Activated effector memory CD4-positive, alpha-beta T cell treated with Interleukin-2 at 50 U/mL for 16 hours (primary cell): Measurements from ENCODE around the gene NEDD4L.

Experiments used
- DNase-seq: peaks from one replicate; pipeline ENCODE4 v3.0.0-alpha.2; 2020

NEDD4L gene

GRCh38 chr18:58125183-58125582, 81.2 kb downstream of the NEDD4L start:
- no peak for DNase-seq

DNA sequence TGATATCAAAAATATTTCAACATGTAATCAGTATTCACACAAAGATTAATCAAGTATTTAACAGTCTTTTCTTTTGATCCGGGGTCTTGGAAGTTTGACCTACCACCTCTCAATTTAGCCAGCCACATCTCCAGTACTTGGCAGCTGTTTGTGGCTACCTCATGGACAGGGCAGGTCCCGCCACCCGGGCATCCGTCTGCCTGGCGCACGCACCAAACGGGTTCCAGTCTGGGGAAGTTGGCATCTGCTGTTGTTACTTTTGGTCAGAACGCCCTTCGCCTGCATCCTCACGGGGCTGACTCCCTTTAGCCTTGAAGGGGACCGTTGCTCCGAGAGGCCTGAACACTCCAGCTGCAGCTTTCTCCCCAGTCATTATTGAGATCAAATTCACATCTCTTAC, 81.7 kb downstream of the NEDD4L start:
- DNase-seq = no peak

DNA sequence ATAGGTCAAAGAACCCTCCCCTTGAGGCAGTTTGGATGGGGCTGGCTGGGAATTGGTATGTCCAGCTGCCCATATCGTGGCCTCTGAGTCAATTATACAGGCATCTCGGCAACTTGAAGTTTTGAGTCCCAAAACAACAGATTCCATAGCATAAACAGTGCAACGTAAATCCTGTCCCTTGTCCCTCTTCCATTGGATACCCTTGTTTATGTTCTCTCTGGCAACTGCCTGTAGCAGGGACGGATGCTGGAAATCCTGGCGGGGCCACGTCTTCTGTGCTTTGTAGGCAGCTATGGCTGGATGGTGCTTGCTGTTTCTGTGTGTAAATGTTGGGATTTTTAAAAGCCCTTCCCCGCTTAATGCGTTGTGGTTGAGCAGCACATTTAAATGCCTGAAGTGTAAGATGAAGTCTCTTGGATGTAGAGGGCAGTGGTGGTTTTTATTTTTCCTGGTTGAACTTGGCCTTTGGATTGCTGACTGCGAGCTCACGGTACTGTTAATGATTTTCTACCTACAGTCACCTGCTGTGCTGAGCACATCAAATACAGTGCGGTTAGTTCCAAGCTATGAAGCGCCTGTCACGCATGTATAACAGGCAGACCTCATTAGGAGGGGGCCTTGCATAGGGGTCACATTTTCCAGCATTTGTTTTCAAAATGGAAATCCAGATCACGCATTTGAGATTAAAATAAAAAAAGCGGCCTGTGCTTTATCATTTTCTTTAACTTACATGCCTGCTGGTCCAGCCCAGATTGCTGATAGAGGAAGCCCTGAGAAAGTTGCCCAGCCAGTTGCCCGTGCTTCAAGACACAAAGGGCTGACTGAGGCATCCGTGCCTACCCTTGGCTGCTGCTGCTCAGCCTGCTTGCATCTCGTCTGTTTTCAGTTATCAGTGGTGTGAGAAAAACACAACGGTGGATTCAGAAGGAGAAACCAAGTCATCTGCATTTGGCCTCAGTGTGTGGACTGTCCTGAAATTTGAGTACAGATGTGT, 84.7 kb downstream of the NEDD4L start:
- DNase-seq = no peak

DNA sequence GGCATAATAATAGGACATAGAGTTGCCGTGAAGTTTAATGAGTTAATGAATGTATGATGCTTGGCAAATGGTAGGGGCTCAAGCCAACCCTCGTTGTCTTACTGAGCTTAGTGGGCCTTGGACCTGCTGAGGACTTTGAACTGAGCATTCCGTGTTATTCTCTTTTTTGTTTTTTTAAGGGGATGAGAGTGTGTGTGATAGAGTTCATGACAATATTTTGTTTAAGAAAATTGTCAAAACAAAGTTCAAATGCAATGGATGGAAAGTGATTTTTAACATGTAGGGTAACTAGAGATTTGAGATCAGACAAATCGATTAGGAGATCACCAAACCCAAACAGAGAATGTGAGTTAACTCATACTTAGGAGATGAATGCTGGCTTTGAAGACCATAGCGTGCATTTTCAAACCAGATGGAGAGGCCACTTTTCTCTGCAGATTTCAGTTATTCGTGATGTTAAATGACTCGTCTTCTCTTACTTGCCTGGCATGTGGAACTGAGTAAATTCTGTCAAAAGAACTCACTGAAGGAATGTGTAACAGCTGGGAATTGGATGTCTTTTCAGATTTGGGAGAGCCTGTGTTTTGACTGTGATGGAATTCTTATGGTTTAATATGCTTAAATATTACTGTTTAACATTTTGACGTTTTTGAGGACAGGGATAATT, 88.7 kb downstream of the NEDD4L start:
- no peak for DNase-seq

DNA sequence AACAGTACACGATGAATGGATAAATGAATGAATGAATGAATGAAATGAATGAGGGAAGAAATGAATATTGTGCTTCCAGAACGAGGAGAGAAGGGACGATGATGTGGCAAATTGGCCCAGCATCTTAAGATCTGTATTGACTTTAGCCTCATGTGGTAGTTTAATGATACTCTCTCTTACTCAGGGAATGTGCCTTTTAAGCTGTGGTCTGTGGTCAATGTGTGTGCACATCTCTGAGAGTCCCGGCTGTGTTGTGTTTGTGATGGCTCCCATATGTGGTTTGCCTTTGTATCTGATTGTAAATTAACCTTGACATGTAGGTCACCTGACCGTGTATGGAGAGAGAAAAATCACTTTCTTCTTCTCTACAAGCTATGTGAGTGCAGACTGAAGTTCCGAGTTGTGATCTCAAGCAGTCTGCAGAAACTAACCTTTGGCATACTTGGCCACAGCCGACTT, 91.2 kb downstream of the NEDD4L start:
- no peak for DNase-seq

GRCh38 chr18:58135701-58136331, 91.8 kb downstream of the NEDD4L start:
- DNase-seq = no peak

GRCh38 chr18:58136879-58137278, 92.9 kb downstream of the NEDD4L start:
- DNase-seq = no peak

DNA sequence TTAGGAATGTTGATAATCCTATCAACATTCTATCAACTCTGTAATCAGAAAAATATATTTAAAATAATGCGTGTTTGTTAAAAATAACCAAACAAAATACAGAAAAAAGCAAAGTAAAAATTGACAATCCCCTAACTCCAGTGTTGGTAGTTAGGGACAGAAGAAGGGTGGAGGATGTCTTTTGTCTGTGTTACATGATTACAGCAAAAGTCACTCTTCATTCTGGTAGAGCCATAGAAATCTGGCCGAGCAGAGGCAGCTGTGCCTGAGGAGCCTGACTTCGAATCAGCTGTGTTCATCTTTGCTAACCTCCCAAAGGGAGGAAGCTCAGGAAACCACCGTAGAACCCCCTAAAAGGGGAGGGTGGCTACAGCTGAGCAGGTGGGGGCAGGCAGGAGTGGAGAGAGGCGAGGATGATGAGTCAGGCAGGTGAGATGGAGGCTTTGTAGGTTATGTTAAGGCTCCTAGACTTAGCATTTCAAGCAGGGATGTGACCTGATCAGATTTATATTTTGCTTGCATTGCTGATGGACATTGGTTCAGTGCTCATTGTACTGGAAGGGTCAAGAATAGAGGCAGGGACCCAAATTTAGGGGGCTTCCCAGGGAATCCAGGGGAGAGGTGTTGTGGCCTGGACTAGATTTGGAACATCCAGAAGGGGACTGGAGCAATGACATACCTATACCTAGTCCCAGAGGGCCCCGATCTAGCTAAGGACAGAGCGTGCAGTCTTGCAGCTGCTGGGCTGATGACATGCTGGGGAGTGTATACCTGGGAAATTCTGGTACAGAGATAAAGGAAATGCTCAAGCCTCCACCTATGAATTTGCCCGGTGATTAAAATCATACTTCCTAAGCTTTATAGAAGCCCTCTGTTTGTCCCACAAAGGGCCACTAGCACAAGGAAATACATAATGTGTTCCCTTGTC, 95.7 kb downstream of the NEDD4L start:
- no peak for DNase-seq

DNA sequence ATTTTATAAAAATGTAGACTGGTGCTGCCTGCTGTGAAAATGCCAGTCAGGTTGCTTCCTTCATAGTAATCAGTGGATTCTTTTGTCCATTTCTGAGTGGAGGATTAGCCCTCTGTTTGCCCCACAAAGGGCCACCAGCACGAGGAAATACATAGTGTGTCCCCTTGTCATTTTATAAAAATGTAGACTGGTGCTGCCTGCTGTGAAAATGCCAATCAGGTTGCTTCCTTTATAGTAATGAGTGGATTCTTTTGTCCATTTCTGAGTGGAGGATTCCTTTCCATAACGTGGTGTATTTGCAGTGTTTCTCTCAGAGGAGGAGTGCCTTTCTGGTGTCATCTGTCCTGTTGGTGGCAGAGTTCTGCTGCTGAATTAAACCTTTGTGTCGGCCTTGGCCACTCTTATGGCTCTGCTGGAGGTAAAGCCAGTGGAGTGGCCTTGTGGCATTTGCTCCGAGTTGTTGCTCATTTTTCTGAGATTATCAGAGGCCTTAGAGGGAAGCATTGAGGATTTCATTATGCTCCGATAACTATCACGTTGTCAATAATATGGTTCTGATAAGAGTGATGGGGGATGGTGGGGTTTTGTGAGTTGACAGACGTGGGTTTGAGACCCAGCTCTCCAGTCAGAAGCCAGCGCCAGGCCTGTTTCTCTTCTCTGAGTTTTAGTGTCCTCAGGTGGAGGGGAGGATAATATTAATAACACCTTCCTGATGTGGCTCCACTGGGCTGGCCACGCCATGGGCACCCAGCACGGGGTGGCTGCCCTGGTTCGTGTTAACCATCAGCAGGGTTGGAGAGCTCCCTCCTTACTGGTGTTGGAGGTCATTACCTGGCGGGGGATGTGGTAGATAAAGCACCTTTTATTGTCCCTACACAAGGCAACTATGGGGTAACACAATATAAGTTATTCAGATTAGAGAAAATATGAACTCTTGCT, 96.6 kb downstream of the NEDD4L start:
- no peak for DNase-seq

DNA sequence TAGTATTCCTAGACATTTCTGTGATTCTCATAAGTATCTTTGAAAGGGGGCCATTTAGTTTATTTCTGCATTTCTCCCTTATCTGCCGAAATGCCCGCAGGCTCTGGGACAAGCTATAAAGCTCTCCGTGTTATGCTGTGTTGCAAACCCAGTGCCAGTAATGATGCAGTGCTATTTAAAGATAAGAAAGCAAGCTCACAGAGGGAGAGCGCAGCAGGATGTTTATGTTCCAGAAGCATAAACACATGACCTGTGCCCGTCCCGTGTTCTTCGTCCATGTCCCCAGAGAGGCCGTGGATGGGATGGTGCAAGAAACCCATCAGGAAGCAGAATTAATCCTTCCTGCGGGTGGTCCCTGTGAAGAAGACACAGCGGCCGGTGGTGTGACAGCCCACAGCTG, 99.4 kb downstream of the NEDD4L start:
- no peak for DNase-seq

GRCh38 chr18:58144106-58144505, 100.1 kb downstream of the NEDD4L start:
- no peak for DNase-seq

- DNase-seq = no peak
Measured at GRCh38 chr18:58144671-58145285, 100.8 kb downstream of the NEDD4L start.

DNA sequence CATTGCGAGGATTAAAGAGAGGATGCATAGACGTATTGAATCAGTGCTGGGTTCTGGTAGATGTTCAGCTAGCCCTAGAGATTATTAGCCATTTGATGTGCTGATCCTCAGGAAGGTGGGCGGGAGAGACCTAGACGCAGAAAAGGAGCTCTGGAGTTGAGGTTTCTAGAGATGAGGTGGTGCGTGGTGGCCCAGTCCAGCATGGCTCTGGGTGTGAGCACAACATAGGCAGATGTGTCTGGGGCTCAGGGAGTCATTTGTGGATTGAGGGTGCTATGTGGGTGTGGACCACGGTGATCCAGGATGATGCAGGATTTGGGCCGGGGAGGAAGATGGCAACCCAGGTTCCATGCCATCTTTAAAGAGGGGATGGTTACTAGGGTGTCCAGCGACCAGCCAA, 102.1 kb downstream of the NEDD4L start:
- DNase-seq = no peak

DNA sequence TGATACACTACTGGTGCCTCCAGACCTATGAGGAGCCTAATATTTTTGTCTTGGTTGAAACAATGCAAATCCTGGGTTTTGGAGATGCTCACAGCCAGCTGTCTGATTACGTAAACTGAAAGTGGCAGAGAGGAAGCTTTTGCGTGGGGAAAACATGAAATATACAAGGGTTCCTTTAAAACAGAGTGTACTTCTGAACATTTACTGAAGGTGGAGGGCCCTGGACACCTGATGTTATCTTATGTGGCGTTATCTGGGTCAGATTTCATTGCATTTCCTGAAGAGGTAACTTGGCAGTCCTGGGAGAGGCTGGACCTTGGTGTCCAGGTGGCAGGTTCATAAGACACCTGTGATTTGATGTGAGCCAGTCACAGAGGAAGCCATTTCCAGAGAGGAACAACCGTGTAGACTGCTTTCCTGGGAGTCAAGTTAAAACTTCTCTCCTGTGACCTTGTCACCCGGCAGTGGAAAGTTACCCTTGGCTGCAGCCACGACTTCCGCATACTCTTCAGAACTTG, 105.0 kb downstream of the NEDD4L start:
- DNase-seq = no peak

- DNase-seq = no peak
Measured at GRCh38 chr18:58150772-58151171, 106.7 kb downstream of the NEDD4L start.

- no peak for DNase-seq
Measured at GRCh38 chr18:58152216-58152615, 108.2 kb downstream of the NEDD4L start.

GRCh38 chr18:58152891-58153290, 108.9 kb downstream of the NEDD4L start:
- no peak for DNase-seq

DNA sequence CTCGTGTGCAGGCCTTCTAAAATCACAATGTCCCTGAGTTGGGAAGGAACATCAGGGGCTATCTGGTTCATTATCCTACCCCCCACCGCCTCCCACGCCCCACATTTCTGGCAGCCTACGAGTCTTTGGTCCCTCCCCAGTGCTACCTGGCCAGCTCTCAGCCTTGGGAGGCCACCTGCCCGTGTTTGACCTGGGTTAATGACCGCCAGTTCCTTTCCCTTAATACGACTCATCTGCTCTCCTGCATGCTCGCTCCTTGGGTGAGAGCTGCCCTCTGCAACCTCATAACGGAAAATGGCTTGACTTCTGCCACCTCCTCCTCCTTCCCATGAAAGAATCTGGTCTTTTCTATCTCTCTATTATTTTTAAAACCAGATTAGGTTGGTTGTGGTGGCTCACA, 112.5 kb downstream of the NEDD4L start:
- DNase-seq = no peak

DNA sequence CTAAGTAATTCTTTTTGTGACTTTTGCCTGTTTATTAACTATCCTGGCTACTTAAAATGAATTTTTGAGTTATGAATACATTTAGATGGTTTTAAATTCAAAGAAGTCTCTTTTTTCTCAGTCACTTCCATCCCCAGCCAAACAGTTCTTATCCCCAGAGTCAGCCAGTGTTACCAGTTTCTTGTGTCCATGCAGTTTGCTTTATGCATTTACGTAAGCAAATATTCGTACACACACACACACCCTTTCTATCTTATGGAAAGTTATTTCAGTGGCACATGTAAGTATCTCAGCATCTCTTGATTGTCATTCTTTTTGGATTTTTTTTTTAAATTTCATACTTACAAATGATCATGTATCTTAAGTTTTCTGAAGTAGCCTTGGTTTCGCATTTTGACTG, 113.2 kb downstream of the NEDD4L start:
- no peak for DNase-seq

GRCh38 chr18:58158008-58158407, 114.0 kb downstream of the NEDD4L start:
- no peak for DNase-seq

- no peak for DNase-seq
Measured at GRCh38 chr18:58158459-58158858, 114.4 kb downstream of the NEDD4L start.
